ENCODE measurements around the gene CLEC5A.

CLEC5A gene

DNA sequence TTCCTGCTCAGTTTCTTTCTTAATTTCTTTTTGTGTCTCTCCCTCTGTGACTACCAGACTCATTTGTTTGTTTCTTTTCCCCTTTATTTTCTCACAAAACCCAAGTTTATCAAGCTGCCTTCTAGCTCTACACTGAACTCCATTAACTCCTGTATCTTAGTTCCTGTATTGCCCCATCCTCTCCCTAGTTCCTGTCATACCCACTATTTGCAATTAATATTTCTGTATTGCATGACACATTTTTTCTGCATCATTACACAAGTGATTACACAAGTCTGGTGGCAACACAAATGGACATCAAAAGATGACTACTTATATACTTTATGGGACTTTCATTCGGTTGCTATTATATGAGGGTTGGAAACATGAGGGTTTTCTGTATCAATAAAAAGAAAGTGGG lies 57.5 kb downstream of the CLEC5A start:
- H3K27ac ChIP-seq, result no peak overlapping the region
- TF ChIP-seq, protein P1, sequence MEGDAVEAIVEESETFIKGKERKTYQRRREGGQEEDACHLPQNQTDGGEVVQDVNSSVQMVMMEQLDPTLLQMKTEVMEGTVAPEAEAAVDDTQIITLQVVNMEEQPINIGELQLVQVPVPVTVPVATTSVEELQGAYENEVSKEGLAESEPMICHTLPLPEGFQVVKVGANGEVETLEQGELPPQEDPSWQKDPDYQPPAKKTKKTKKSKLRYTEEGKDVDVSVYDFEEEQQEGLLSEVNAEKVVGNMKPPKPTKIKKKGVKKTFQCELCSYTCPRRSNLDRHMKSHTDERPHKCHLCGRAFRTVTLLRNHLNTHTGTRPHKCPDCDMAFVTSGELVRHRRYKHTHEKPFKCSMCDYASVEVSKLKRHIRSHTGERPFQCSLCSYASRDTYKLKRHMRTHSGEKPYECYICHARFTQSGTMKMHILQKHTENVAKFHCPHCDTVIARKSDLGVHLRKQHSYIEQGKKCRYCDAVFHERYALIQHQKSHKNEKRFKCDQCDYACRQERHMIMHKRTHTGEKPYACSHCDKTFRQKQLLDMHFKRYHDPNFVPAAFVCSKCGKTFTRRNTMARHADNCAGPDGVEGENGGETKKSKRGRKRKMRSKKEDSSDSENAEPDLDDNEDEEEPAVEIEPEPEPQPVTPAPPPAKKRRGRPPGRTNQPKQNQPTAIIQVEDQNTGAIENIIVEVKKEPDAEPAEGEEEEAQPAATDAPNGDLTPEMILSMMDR (conservative IDR thresholded peaks at IDR 0.05), result no peak
- no peak for TF ChIP-seq ZFX (IDR thresholded peaks at IDR 0.05)

DNA sequence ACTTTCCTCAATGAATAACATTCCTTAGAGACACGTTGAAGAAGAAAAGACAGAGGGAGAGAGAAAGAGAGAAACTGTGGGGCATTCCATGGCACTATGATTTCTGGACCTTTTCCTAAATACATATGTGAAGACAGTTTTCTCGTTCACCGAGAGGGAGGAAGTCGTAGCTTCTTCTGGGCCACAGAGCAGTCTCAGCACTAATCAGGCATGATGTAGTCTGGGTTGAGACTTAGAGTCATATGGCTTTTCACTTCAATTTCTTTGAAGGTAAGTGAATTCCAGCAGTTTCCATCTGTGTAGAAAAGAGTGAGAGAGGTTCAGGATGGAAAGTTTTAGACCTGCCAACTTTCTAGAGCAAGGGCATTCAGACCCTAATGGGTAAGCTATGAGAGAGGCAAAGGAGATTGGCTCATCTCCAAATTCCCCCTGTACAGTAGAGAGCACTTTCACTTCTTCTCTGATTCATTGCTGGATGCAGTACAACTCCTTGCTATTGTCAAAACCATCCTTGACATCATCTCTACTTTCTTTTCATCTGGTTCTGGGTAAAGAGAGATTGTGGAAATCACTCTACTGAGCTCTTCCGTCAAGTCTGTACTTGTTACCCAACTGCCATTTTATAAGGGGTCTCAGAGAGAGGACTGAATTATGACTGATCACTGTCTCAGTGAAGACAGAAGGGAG lies 62.1 kb downstream of the CLEC5A start:
- no peak overlapping the region for H3K27ac ChIP-seq
- no peak for TF ChIP-seq ZFX (IDR thresholded peaks at IDR 0.05)
- TF ChIP-seq, protein P1 (conservative IDR thresholded peaks at IDR 0.05), result no peak

DNA sequence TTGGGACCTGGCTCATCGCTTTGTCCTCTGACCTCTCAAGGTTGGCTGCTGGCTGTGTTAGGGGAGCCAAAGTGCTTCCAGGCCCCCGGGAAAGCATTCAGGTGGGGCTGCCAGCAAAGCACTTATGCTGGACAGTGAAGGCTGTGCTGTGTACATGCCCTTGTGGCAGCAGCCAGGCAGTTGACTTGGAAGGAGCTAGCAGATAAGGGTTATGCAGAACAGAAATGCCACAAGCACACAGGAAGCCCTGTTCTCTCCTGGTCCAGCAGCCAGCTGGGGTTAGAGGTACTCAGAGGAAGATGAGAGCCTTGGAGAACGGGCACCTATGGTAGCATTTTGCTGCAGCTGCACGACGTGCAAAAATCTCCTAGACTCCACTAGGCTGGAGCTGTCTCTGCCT lies 65.8 kb downstream of the CLEC5A start:
- H3K27ac ChIP-seq, result no peak overlapping the region
- TF ChIP-seq, protein P1 (conservative IDR thresholded peaks at IDR 0.05), result no peak
- TF ChIP-seq ZFX (IDR thresholded peaks at IDR 0.05), result no peak

DNA sequence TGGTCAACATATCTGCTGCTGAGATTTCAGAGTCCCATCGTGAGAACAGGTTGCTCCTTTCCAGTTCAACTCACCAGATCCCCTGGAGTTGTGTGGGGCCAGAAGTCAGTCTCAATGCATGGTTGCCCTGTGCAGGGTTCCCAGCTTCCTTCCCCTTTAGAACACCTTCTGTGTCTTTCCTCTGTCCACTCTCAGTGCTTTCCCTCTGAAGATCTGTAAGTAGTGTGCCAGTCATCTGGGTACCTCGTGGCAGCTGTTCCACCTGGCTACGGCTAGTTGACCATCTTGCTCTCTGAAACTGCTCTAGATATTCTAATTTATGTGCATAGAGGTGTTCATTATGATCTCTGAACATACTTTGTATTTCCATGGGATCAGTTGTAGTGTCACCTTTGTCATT lies 69.4 kb downstream of the CLEC5A start:
- no peak for TF ChIP-seq ZFX (IDR thresholded peaks at IDR 0.05)
- TF ChIP-seq, protein P1 (conservative IDR thresholded peaks at IDR 0.05), result no peak
- no peak overlapping the region for H3K27ac ChIP-seq
